Stimulated activated naive CD4-positive, alpha-beta T cell treated with Interleukin-2 at 50 U/mL for 16 hours (primary cell): ENCODE measurements around the gene GTF3C1.
"Not testable (repeated sequence)": the region's sequence is repeated elsewhere in the genome, so short reads cannot be mapped to it uniquely, and the experiment has no call there.

Source experiments
- DNase-seq: peaks from one replicate; lab custom pipeline; 2025; lab: John Stamatoyannopoulos, UW

GTF3C1 gene

DNA sequence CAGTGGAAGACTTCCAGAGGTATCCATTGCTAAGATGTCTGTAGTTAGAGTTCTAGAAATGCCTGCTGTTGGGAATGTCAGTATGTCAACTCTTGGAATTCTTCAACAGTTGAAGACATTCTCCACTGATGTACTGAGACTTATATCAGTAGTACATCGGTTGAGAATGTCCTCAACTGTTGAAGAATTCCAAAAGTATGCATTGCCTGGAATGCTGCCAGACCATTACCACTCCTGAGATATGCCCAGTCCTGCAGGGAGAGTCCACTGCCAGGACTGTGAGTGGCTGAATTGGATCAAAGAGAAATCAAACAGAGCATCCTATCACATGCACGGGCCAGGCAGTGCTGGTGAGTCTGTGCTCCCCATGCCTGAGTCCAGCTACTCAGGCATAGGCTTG, 105.7 kb downstream of the GTF3C1 start:
- no peak for DNase-seq

DNA sequence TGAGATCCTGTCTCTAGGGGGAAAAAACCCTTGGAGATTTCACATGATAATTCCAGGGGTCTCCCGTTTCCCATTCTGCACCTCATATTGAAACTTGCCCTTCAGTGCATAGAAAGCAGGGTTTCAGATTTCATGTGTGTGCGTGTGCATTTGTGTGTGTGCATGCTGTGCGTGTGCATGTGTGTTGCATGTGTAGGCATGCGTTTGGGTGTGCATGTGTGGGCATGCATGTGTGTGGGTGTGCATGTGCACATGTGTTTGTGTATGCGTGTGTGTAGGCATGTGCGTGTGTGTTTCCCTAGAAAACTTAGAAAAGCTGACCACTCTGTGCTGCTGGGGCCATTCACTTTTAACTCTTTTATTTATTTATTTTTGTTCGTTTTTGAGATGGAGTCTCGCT, 107.7 kb downstream of the GTF3C1 start:
- no peak for DNase-seq

DNA sequence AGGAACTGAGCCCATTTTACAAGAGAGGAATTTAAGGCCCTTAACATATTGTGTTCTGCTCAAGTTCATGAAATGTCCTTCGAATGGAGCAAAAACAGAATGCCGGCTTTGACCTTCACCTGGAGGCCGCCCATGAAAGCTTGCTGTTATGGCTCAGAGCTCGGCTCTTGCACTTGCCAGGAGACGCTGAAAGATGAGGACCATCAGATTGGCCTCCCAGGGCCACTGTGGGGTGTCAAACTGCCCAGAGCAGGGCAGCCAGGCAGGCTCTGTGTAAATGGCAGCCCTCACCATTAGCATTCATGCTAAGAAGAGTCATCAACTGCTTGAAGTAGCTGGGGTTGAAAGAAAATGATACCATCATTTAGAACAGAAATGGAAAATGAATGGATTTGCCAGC, 108.4 kb downstream of the GTF3C1 start:
- DNase-seq, result no peak

DNA sequence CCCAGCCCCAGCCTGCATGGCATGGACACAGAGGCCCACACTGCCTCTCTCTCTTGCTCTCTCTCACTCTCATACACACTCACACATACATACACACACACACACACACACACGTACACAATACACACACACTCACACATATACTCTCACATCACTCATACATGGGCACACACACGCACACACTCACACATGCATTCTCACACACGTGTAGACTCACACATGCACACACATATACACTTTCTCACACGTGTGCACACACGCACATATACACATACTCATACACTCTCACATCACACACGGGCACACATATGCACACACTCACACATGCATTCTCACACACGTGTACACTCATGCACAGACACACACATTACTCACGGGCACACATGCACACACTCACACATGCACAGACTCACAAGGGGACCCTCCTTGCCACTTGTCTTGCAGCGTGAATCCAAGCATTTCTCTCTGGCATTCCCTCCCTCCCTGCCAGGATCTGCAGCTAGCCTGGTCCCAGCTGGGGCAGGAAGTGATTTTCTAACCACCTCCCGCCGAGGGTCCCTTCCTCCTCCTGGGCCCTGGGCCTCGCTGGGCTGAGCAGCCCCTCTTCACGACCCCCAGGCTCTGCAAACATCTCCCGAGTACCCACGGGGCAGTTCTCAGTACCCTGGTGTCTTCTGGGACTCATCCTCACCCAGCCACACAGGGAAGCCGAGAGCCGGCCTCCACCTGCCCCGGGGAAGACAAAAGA, 110.3 kb downstream of the GTF3C1 start:
- no peak for DNase-seq

DNA sequence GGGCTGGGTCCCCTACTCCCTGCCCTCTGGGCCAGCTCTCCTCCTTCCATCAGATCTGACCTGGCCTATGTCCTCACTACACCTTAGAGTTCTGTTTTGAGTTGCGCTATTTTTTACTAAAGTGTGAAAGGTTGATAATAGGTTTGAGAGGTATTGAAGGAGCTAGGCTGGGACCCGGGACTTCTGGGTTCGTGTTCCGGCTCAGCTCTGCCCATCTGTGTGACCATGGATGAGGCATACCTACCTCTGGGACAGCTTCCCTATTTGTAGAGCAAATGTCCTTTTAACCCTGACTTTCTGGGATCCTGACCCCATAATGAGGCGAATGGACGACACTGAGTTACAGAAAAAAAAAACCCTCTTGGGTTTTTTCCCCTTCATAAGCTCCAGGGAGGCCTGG, 111.8 kb downstream of the GTF3C1 start:
- DNase-seq, result no peak

DNA sequence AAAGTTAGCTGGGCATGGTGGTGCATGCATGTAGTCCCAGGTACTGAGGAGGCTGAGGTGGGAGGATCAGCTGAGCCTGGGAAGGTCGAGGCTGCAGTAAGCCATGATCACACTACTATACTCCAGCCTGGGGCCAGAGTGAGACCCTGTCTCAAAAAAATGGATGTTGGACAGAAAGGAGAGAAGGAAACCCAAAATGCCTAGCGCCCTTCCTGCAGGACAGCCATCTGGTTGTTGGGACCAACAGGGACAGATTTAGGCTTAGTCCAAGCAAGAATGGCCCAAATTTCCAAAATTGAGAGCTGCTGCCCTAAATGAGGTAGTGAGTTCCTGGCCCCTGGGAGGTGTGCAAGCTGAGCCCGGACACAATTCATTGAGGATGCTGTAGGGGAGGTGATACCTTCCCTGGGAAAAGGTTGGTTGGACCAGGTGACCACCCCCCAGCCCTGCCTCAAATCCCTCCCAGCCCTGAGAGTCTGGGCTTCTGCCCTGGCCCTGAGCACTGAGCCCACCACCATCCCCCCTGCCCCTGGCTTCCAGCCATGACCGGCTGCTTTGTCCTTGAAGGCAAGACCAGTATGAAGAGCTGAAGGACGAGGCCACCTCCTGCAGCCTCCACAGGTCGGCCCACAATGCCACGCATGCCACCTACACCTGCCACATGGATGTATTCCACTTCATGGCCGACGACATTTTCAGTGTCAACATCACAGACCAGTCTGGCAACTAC, 112.6 kb downstream of the GTF3C1 start:
- no peak for DNase-seq

DNA sequence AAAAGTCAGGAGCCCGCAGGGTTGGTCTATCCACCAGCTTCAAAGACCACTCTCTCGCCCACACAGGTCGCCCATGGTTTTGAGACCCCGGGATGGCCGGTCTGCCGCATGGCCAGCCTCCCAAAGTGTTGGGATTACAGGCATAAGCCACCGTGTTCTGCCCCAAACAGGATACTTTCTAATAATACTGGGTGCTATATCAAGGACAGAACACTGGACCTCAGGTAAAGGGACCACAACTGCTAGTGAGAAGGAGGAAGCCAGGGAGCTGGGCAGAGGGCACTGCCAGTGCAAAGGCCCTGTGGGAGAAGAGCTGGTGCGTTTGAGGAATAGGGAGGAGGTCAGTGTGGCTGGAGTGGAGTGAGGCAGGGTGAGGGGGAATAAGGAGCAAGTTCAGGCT, 113.6 kb downstream of the GTF3C1 start:
- no peak for DNase-seq

DNA sequence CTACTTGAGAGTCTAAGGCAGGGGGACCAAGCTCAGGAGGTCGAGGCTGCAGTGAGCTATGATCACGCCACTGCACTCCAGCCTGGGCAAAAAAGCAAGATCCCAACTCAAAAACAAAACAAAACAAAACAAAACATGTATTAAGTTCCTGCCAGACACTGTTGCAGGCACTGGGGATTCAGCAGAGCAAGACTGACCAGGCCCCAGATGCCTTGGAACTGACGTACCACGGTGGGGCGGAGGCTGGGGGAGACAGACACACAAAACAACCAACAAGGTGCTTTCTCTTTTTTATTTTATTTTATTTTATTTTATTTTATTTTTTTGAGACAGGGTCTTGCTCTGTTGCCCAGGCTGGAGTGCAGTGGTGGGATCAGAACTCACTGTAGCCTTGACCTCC, 114.6 kb downstream of the GTF3C1 start:
- DNase-seq, result not testable (repeated sequence)

DNA sequence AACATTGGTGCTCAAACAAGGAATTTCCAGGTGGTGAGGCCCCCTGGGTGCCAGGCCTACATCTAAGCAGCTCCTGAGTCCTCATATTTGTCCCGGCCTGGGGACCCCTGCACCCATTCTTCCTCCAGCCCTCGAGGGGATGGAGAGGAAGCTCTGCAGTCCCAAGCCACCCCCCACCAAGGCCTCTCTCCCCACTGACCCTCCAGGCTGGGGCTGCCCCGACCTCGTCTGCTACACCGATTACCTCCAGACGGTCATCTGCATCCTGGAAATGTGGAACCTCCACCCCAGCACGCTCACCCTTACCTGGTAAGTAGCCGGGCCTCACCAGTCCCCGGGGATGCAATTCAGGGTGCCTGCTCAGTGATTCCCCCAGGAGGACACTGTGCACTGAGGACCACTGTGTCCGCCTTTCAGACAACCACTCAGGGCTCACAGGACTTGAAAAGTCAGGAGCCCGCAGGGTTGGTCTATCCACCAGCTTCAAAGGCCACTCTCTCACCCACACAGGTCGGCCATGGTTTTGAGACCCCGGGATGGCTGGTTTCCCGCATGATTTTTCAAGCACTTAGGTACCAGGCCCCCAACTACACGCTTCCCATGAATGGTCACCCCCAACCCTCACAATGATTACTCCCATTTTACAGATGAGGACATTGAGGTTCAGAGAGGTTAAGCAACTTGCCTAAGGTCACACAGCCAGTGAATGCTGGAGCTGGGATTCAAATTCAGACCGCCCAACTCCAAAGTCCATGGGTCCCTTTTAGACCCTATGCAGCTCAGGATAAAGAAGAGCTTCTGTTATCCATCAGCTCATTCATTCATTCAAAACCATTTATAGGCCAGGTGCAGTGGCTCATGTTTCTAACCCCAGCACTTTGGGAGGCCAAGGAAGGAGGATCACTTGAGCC, 115.3 kb downstream of the GTF3C1 start:
- DNase-seq, result no peak

DNA sequence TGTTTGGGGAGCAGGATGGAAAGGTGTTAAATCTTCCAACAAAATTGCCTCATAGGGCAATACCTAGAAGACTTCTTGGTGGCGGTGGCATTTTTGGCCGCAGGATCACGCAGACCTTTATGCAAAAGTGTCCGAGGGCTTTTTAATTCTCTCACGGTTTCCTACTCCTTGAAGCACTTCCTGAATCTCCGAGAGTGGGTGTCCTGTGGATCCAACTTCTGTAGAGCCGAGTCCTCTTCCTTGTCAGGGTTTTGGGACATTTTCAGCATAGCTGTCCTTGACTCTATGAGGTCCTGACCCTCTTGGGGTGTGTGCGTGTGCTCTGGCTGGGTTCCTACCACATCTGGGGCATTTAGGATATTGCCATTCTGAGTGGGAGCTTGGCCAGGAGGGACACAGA, 116.1 kb downstream of the GTF3C1 start:
- DNase-seq, result no peak

DNA sequence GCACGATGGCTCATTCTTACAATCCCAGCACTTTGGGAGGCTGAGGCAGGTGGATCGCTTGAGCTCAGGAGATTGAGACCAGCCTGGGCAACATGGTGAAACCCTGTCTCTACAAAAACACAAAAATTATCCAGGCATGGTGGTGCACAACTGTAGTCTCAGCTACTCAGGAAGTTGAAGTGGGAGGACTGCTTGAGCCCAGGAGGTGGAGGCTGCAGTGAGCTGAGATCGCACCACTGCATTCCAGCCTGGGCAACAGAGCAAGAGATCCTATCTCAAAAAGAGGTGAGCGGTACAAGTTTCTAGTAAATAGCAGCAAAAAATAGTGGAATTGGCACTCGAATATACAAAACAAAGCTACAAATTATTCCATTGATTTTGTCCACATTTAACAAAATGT, 116.5 kb downstream of the GTF3C1 start:
- DNase-seq, result not testable (repeated sequence)

DNA sequence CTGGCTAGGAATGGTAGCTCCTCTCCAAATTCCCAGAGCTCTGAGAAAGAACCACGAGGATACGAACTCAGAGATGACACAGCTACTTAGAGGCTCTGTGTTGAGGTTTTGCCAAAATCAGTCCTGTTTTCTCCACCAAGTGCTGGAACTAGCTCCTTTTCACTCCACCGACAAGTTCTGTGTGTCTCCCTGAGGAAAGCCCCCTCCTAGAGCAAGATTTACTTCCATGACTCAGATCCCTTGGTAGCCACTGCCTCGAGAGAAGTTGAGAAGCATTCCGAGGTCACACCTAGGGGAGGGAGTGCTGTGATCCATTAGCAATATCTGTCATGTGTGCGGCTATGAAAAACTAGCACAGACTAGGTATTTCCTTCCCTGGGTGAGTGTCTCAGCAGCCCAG, 117.2 kb downstream of the GTF3C1 start:
- DNase-seq, result no peak

DNA sequence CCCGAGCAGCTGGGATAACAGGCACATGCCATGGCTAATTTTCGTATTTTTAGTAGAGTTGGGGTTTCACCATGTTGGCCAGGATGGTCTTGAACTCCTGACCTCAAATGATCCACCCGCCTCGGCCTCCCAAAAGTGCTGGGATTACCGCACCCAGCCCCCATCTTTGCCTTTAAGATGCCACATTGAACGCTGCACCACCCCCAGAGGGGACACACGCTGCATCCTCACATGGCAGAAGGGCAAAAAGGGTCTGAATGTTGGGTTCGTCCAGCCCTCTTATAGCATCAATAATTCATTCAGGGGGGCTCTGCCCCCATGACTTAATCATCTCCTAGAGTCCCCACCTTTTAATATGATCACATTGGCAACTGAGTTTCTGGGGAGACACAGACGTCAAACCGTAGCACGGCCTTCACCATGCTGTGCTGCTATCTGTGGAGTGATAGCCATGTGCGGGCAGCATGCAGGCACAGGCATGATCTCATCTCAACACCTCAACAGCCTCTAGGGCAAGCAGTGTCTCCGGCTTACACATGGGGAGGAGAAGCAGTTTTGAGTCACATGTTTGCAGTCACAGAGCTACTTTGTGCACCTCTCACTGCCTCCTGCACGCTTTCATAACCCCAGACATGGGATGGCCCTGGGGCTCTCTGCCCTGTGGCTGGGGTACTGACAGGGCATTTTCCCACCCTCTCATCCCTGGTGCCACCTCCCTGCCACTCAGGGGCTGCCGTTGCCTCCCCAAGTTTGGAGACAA, 117.8 kb downstream of the GTF3C1 start:
- no peak for DNase-seq

DNA sequence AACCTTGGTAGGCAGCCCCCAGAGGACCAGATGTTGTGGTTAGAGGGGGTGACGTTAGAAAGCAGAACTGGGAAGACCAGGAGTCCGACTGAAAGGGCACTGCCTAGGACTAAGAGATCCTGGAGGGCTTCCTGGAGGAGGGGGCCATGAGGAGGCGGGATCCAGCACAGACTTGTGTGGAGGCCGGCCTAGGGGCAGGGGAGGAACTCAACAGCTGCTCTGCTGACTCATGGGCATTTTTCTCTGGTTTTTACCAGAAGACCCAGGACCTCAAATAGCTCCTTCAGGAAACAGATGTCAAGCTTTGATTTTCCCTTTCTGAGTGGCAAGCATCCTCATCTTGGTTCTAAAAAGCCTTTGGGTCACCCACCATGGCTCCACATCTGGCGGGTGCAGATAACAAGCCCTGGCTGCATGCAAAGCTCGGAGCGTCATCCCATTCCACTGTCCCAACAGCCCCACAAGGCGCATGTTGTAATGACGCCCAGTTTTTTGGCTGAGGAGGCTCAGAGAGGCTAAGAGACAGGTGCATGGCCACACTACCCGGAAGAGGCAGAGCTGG, 118.7 kb downstream of the GTF3C1 start:
- no peak for DNase-seq

DNA sequence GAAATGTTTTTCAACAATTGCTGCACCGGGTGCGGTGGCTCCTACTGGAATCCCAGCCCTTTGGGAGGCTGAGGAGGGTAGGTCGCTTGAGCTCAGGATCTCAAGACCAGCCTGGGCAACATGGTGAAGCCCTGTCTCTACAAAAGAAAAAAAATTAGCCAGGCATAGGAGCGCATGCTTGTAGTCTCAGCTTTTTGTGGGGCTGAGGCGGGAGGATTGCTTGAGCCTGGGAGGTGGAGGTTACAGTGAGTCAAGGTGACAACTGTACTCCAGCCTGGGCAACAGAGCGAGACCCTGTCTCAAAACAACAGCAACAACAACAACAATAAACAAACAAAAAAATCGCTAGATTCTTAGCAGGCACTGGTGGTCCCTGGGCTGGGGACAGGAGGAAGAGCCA, 119.2 kb downstream of the GTF3C1 start:
- no peak for DNase-seq

DNA sequence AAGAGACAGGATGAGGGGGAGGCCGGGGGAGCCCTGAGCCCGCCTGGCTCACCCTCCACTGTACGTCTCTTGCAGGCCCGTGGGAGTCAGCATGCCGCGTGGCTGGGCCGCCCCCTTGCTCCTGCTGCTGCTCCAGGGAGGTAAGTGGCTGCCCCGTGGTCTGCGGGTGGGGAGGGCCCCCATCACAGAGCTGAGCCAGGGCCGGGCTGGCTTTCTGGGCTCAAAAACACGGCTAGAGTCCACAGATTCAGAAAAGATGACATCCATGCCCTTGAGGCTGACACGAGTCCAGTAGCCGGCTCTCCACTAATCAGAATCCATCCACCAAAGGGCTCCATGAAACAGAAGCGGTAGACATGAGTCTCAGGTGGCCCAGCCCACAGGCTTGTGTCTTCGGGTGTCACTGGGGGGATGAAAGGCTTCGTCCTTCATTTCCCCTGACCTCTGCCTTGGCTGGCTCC, 119.7 kb downstream of the GTF3C1 start:
- no peak for DNase-seq

DNA sequence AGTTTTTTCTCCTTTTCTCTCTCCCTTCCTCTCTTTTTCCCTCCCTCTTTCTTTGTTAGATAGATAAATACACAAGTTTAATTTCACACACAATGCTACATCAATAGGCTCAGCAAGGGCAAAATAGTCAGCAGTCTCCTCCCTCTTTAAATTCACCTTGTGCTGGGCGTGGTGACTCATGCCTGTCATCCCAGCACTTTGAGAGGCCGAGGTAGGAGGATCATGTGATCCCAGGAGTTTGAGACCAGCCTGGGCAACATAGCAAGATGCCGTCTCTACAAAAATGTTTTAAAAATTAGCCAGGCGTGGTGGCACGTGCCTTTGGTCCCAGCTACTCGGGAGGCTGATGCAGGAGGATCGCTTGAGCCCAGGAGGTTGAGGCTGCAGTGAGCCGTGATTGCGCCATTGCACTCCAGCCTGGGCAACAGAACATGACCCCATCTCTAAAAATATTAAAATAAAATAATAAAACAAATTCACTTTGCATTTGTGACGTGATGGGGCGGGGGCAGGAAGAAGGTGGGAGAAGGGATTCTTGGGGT, 120.3 kb downstream of the GTF3C1 start:
- no peak for DNase-seq

DNA sequence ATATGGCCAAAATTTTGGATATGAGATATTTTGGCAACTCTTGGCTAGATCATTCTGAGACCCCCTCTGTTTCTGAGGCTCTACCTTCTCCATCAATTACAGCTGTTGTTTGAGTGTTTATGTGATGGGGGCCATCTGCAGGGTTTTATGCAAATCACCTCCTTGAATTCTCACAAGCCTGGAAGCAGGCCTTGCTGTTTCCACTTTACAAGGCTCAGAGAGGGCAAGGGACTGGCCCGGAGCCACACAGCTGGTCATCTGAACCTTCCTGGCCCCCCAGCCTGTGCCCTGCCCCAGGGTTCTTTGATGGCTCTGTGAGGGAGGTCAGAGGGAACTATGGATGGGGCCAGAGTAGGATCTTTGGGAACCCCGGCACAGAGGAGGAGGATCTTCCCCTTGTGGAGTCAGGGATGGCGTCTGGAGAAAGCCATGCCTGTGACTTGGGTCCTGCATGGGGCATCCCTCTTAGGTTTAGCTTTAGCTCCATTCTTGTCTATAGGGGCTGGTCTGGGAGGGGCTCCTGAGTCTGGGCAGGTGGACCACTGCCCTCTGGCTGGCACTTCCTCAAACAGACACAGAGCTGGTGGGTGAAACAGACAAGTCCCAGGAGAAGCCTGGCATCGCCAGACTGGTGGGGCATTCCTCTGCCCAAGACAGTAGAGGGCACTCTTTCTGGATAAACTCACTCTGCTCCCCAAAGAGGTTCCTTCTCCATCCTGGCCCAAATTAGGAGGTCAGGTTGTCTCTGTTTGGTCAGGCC, 121.5 kb downstream of the GTF3C1 start:
- DNase-seq, result no peak

DNA sequence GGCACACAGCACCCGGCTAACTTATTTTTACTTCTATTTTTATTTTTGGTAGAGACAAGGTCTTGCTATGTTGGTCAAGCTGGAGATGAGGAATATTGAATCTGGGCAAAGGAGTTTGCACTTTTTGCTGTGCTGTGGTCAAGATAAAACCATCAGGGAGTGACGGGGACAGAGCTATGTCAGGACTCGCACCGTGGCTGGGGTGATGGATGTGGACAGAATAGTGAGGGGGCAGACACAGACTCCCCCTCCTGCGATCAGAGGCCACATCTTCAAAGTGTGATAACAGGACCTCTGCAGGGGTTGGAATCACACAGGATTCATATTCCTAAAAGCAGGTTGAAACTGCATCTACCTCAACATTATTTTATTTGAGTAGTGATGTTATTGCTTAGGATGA, 122.2 kb downstream of the GTF3C1 start:
- DNase-seq, result no peak
